Endodermal cell (in vitro differentiated cells): ENCODE measurements around the gene PPIC. TPM values are rescaled to one million over a fixed set of nuclear protein-coding genes. Genes with fewer than 3 reads are reported as not detected.

ENCODE experiments used
- DNase-seq: peaks from one replicate; pipeline ENCODE4 v3.0.0-alpha.2; 2017
- H3K27ac ChIP-seq: 2 replicates; pipeline ENCODE4 v1.5.1; 2013; ENCODE audit warnings: mild to moderate bottlenecking, low read depth, low read length, moderate library complexity
- H3K27me3 ChIP-seq: 2 replicates; pipeline ENCODE4 v1.6.1; 2013; ENCODE audit warnings: mild to moderate bottlenecking, low read length, moderate library complexity; ENCODE audit not compliant: insufficient read depth, control insufficient read depth, poor library complexity, severe bottlenecking
- H3K36me3 ChIP-seq: 2 replicates; pipeline ENCODE4 v1.7.0; 2013; ENCODE audit warnings: mild to moderate bottlenecking, low read length, moderate library complexity; ENCODE audit not compliant: control insufficient read depth, insufficient read depth
- H3K4me1 ChIP-seq: one replicate; pipeline ENCODE4 v1.7.0; 2013; ENCODE audit warnings: low read length; ENCODE audit not compliant: control insufficient read depth, insufficient read depth
- H3K4me3 ChIP-seq: 2 replicates; pipeline ENCODE4 v1.5.1; 2013; ENCODE audit warnings: mild to moderate bottlenecking, low read length, moderate library complexity
- H3K9ac ChIP-seq: 2 replicates; pipeline ENCODE4 v1.6.1; 2013; ENCODE audit warnings: mild to moderate bottlenecking, low read length, moderate library complexity; ENCODE audit not compliant: poor library complexity, severe bottlenecking; ENCODE audit errors: extremely low read depth
- H3K9me3 ChIP-seq: 2 replicates; pipeline ENCODE4 v1.6.1; 2013; ENCODE audit warnings: mild to moderate bottlenecking, low read length, moderate library complexity; ENCODE audit not compliant: control insufficient read depth
- H3K27ac Mint-ChIP-seq: 2 replicates; pipeline ENCODE4 v1.8.0; 2020; ENCODE audit warnings: mixed read lengths
- H3K27me3 Mint-ChIP-seq: 2 replicates; pipeline ENCODE4 v1.8.0; 2021; ENCODE audit warnings: mild to moderate bottlenecking, mixed read lengths; ENCODE audit not compliant: insufficient read depth
- H3K36me3 Mint-ChIP-seq: 2 replicates; pipeline ENCODE4 v1.8.0; 2020; ENCODE audit warnings: low read depth, mixed read lengths
- H3K4me1 Mint-ChIP-seq: 2 replicates; pipeline ENCODE4 v1.8.0; 2020; ENCODE audit warnings: mixed read lengths
- H3K4me3 Mint-ChIP-seq: 2 replicates; pipeline ENCODE4 v1.8.0; 2020; ENCODE audit warnings: mild to moderate bottlenecking, moderate library complexity, mixed read lengths
- H3K9me3 Mint-ChIP-seq: 2 replicates; pipeline ENCODE4 v1.8.0; 2020; ENCODE audit warnings: mild to moderate bottlenecking, mixed read lengths
- WGBS, 2 experiments: methylation state at CpG; one replicate each; pipeline versions ENCODE4 v1.1.5 to v1.1.7; 2013; ENCODE audit warnings: missing lambda C conversion rate in 2 of 2, mixed read lengths in 1 of 2; ENCODE audit not compliant: insufficient coverage in 1 of 2, insufficient read length in 1 of 2; 5-methylcytosine and 5-hydroxymethylcytosine counted together
- total RNA-seq, 2 donors: library from RNA; stranded (reverse); fragmentation: NEBNext Ultra II Directional in 1 of 2; extraction: Animal tissue kit (Norgen Biotek cat#: 25700) in 1 of 2; gene quantifications; 2 replicates in 1 of 2; 3 replicates in 1 of 2; pipeline ENCODE4 v1.2.1, GENCODE V29; 2021
- TF ChIP-seq, protein P1 (sequence below): fragments of 200-600 bp; sonication (generic); conservative IDR thresholded peaks from 2 replicates; pipeline ENCODE4 v1.5.0; 2021; ENCODE audit warnings: antibody characterized with exemption, mild to moderate bottlenecking

The PPIC gene
- total RNA-seq, 2 donors from 2014 or later, result 25.7 to 36.4 TPM

DNA sequence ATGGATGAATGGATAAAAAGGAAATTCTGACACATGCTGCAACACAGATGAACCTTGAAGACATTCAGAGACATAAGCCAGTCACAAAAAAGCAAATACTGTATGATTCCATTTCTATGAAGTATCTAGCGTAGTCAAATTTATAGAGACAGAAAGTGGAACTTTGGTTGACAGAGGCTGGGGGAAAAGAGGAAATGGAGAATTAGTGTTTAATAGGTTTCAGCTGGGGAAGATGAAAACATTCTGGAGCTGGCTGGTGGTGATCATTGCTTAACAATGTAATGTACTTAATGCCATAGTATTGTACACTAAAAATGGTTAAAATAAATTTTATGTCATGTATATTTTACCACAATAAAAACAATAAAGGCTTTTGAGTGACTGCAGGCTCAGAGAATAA, 24.2 kb downstream of the PPIC start:
- Histone ChIP-seq H3K27me3 (no peaks in the 10 kb centered on the region), H3K27ac (no peak overlapping the region), H3K36me3 (no peaks in the 10 kb centered on the region), H3K4me3 (no peak overlapping the region), H3K9ac (no peak overlapping the region), H3K4me1 (peaks cover 2% of the 10 kb centered on the region), H3K9me3 (no peaks in the 10 kb centered on the region)
- Mint-ChIP-seq H3K9me3 (no peaks in the 10 kb centered on the region), H3K4me1 (peaks cover 6% of the 10 kb centered on the region), H3K27me3 (no peaks in the 10 kb centered on the region), H3K27ac (no peak overlapping the region), H3K4me3 (no peak overlapping the region), H3K36me3 (peaks cover 12% of the 10 kb centered on the region)
- WGBS, 2 experiments, result 94% methylated on average over 1 of the region's 1 CpG; no CpG with 5 or more reads in 1 of the 2 experiments
- TF ChIP-seq, protein P1, sequence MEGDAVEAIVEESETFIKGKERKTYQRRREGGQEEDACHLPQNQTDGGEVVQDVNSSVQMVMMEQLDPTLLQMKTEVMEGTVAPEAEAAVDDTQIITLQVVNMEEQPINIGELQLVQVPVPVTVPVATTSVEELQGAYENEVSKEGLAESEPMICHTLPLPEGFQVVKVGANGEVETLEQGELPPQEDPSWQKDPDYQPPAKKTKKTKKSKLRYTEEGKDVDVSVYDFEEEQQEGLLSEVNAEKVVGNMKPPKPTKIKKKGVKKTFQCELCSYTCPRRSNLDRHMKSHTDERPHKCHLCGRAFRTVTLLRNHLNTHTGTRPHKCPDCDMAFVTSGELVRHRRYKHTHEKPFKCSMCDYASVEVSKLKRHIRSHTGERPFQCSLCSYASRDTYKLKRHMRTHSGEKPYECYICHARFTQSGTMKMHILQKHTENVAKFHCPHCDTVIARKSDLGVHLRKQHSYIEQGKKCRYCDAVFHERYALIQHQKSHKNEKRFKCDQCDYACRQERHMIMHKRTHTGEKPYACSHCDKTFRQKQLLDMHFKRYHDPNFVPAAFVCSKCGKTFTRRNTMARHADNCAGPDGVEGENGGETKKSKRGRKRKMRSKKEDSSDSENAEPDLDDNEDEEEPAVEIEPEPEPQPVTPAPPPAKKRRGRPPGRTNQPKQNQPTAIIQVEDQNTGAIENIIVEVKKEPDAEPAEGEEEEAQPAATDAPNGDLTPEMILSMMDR, result no peak
- no peak for DNase-seq

DNA sequence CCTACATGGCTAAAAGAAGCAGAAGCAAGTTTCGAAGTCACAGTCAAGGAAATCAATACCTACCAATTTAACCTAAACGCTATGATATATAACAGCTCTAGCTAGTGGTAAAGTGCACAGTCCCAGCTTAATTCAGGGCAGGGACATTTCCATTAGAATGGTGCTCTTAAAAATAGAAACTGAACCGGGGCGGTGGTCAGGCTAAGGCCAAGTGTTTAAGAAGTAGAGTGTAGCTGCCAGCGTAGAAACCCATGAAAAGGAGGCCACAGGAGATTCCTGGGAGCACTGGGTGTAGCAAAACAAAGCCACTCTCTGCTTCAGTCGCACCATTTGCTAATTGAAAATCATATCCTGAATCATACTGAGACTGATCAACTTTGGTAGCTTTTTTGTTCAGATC, 28.8 kb downstream of the PPIC start:
- DNase-seq, result no peak
- H3K4me1 ChIP-seq, result peaks cover 2% of the 10 kb centered on the region
- H3K27ac Mint-ChIP-seq, result no peak overlapping the region
- H3K4me3 Mint-ChIP-seq, result no peak overlapping the region
- no peaks in the 10 kb centered on the region for H3K36me3 ChIP-seq
- no peak overlapping the region for H3K9ac ChIP-seq
- no peak overlapping the region for H3K4me3 ChIP-seq
- TF ChIP-seq, protein P1, result no peak
- H3K27me3 ChIP-seq, result no peaks in the 10 kb centered on the region
- H3K27me3 Mint-ChIP-seq, result no peaks in the 10 kb centered on the region
- H3K4me1 Mint-ChIP-seq, result no peaks in the 10 kb centered on the region
- no peaks in the 10 kb centered on the region for H3K9me3 ChIP-seq
- H3K9me3 Mint-ChIP-seq, result no peaks in the 10 kb centered on the region
- 93 to 94% methylated on average over 6 of the region's 6 CpGs for WGBS, 2 experiments
- H3K36me3 Mint-ChIP-seq, result peaks cover 27% of the 10 kb centered on the region
- H3K27ac ChIP-seq, result no peak overlapping the region

GRCh38 chr5:123007182-123007581, 29.3 kb downstream of the PPIC start:
- no peak for DNase-seq
- peaks cover 27% of the 10 kb centered on the region for H3K36me3 Mint-ChIP-seq
- H3K27ac Mint-ChIP-seq, result no peak overlapping the region
- H3K9me3 Mint-ChIP-seq, result no peaks in the 10 kb centered on the region
- TF ChIP-seq, protein P1, result no peak
- H3K27me3 Mint-ChIP-seq, result no peaks in the 10 kb centered on the region
- Histone ChIP-seq H3K9ac (no peak overlapping the region), H3K36me3 (no peaks in the 10 kb centered on the region), H3K27ac (no peak overlapping the region), H3K27me3 (no peaks in the 10 kb centered on the region), H3K4me1 (peaks cover 2% of the 10 kb centered on the region), H3K4me3 (no peak overlapping the region), H3K9me3 (no peaks in the 10 kb centered on the region)
- H3K4me1 Mint-ChIP-seq, result no peaks in the 10 kb centered on the region
- WGBS, 2 experiments, result 93 to 100% methylated on average over 6 of the region's 6 CpGs
- no peak overlapping the region for H3K4me3 Mint-ChIP-seq
